ENCODE results near the gene PHGDH. TPM values are rescaled to one million over a fixed set of nuclear protein-coding genes. Genes with fewer than 3 reads are reported as not detected.
"Not testable (repeated sequence)": the region's sequence is repeated elsewhere in the genome, so short reads cannot be mapped to it uniquely, and the experiment has no call there.

The PHGDH gene
- total RNA-seq, 4 donors from 2014 or later, result 16.7 to 34.9 (median 26.4) TPM

DNA sequence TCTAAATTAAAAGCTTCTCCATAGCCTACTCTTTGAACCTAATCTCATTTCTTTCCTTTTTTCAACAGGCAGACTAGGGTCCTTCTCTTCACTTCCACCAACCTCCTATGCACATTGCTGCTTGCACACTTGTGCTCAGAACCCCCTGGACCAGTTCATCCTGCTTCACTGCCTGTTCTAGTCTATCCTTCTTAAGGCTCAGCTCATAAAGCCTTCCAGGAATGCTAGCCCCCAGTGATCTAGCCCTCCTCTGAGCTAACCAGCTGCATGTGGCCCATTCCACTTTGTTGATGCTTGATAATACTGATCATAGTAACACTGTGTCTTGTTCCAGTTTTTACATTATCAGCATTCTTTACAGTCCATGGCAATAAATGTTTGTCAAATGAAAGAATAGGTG is 22.9 kb upstream of the PHGDH start:
- Histone ChIP-seq H3K4me1 (no peaks in the 10 kb centered on the region), H3K36me3 (no peaks in the 10 kb centered on the region), H3K4me3 (no peak overlapping the region), H3K27ac (no peak overlapping the region), H3K9me3 (no peaks in the 10 kb centered on the region), H3K27me3 (no peaks in the 10 kb centered on the region)
- TF ChIP-seq CTCF (IDR thresholded peaks at IDR 0.05) (no peak), POLR2A (IDR thresholded peaks at IDR 0.05) (no peak), EP300 (IDR thresholded peaks at IDR 0.05) (no peak), POLR2AphosphoS5 (IDR thresholded peaks at IDR 0.05) (no peak)
- ATAC-seq, result no peak

DNA sequence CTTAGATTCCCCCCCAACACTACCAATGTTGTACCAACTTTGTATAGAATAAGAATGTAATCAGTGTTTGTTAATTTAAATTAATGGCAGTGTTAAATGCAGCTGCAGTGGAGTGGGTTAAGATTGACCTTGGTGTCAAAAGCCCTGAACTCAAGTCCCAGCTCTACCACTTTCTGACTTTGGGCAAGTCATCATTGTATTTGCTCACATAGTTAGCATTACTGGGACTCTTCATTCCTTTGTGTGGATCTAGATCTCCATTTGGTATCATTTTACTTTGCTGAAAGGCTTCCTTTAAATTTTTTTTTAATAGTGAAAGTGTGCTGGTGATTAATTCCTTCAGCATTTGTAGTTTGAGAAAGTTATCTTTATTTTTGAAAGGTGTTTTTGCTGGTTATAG is 22.2 kb upstream of the PHGDH start:
- ATAC-seq, result no peak
- H3K9me3 ChIP-seq, result no peaks in the 10 kb centered on the region
- H3K36me3 ChIP-seq, result no peaks in the 10 kb centered on the region
- no peaks in the 10 kb centered on the region for H3K27me3 ChIP-seq
- no peaks in the 10 kb centered on the region for H3K4me1 ChIP-seq
- no peak overlapping the region for H3K4me3 ChIP-seq
- TF ChIP-seq EP300 (IDR thresholded peaks at IDR 0.05) (no peak), POLR2A (IDR thresholded peaks at IDR 0.05) (no peak), CTCF (IDR thresholded peaks at IDR 0.05) (no peak), POLR2AphosphoS5 (IDR thresholded peaks at IDR 0.05) (no peak)
- no peak overlapping the region for H3K27ac ChIP-seq

GRCh38 chr1:119696863-119697262 is 14.9 kb upstream of the PHGDH start:
- H3K27me3 ChIP-seq, H3K36me3 ChIP-seq, ATAC-seq, H3K4me3 ChIP-seq, H3K4me1 ChIP-seq, H3K27ac ChIP-seq: not testable (repeated sequence)
- H3K9me3 ChIP-seq, result peaks cover 0 to 13% (median 0%) of the 10 kb centered on the region in 3 donors
- WGBS, 2 donors (ENCODE audit: low coverage in 1 of 2), result no CpG with 5 or more reads among the region's 4 CpGs

GRCh38 chr1:119697598-119697997 is 14.1 kb upstream of the PHGDH start:
- no peaks in the 10 kb centered on the region for H3K4me1 ChIP-seq
- no peak overlapping the region for H3K27ac ChIP-seq
- H3K27me3 ChIP-seq, result no peaks in the 10 kb centered on the region
- no peaks in the 10 kb centered on the region for H3K36me3 ChIP-seq
- TF ChIP-seq CTCF (IDR thresholded peaks at IDR 0.05) (no peak), EP300 (IDR thresholded peaks at IDR 0.05) (no peak), POLR2AphosphoS5 (IDR thresholded peaks at IDR 0.05) (no peak), POLR2A (IDR thresholded peaks at IDR 0.05) (no peak)
- 76 to 90% methylated on average over 2 to 3 of the region's 3 CpGs for WGBS, 2 donors (ENCODE audit: low coverage in 1 of 2)
- no peak overlapping the region for H3K4me3 ChIP-seq
- peaks cover 0 to 14% (median 0%) of the 10 kb centered on the region in 3 donors for H3K9me3 ChIP-seq
- no peak for ATAC-seq

- 20 to 71% methylated on average over 1 to 2 of the region's 2 CpGs for WGBS, 2 donors (ENCODE audit: low coverage in 1 of 2)
- no peaks in the 10 kb centered on the region for H3K36me3 ChIP-seq
- H3K9me3 ChIP-seq, result peaks cover 0 to 14% (median 0%) of the 10 kb centered on the region in 3 donors
These were observed 11.4 kb upstream of the PHGDH start for GRCh38 chr1:119700326-119700725.

More at GRCh38 chr1:119700326-119700725, 11.4 kb upstream of the PHGDH start:
- no peaks in the 10 kb centered on the region for H3K4me1 ChIP-seq
- H3K27me3 ChIP-seq, result no peaks in the 10 kb centered on the region
- ATAC-seq, result no peak
- H3K27ac ChIP-seq, result no peak overlapping the region
- no peak for TF ChIP-seq CTCF (IDR thresholded peaks at IDR 0.05)
- no peak overlapping the region for H3K4me3 ChIP-seq
